Epithelial cell of proximal tubule (primary cell): ENCODE results near the gene KLHL29. TPM values are rescaled to one million over a fixed set of nuclear protein-coding genes. Genes with fewer than 3 reads are reported as not detected.

ENCODE experiments used
- DNase-seq: peaks from one replicate; pipeline ENCODE4 v3.0.0-alpha.2; 2011; ENCODE audit warnings: low read depth
- H3K4me3 ChIP-seq: 2 replicates; pipeline ENCODE4 v1.5.1; 2011; ENCODE audit warnings: low read depth, mild to moderate bottlenecking, low read length
- CTCF ChIP-seq: conservative IDR thresholded peaks from 2 replicates; pipeline ENCODE4 v1.5.1; 2012; ENCODE audit warnings: low read depth, mild to moderate bottlenecking, low read length
- total RNA-seq: library from RNA; depleted of rRNA; stranded (reverse); fragments of >200 nt; gene quantifications from 2 replicates; pipeline ENCODE4 v1.2.3, GENCODE V29; 2015

The KLHL29 gene
- total RNA-seq, 1 donor from 2014 or later: 12.0 TPM

GRCh38 chr2:23446916-23447315 is 61.9 kb downstream of the KLHL29 start:
- no peak overlapping the region for H3K4me3 ChIP-seq
- no peak for TF ChIP-seq CTCF
- no peak for DNase-seq

- no peak for TF ChIP-seq CTCF
- no peak for DNase-seq
- H3K4me3 ChIP-seq: no peak overlapping the region
These were observed 62.4 kb downstream of the KLHL29 start for GRCh38 chr2:23447405-23447804.

- no peak for DNase-seq
- TF ChIP-seq CTCF: no peak
- H3K4me3 ChIP-seq: no peak overlapping the region
These were observed 63.9 kb downstream of the KLHL29 start for GRCh38 chr2:23448906-23449305.

- no peak for DNase-seq
- TF ChIP-seq CTCF: no peak
- no peak overlapping the region for H3K4me3 ChIP-seq
These were observed 64.4 kb downstream of the KLHL29 start for GRCh38 chr2:23449413-23449812.

- no peak for DNase-seq
- no peak for TF ChIP-seq CTCF
- no peak overlapping the region for H3K4me3 ChIP-seq
These were observed 64.9 kb downstream of the KLHL29 start for GRCh38 chr2:23449831-23450331.

- no peak overlapping the region for H3K4me3 ChIP-seq
- no peak for DNase-seq
- TF ChIP-seq CTCF: no peak
These were observed 67.4 kb downstream of the KLHL29 start for GRCh38 chr2:23452372-23452771.

- DNase-seq: no peak
- H3K4me3 ChIP-seq: no peak overlapping the region
- no peak for TF ChIP-seq CTCF
These were observed 68.0 kb downstream of the KLHL29 start for GRCh38 chr2:23452853-23453420.
